Loucy (cell line): Measurements from ENCODE around the gene ERF.

Experiments
- H2AFZ ChIP-seq: fragments of 200-600 bp; sonication (generic); 2 replicates; pipeline ENCODE4 v1.6.0; 2016; ENCODE audit warnings: antibody characterized with exemption, mild to moderate bottlenecking, low read length, moderate library complexity
- H3F3A ChIP-seq: fragments of 200-600 bp; 2 replicates; pipeline ENCODE4 v1.6.0; 2016; ENCODE audit warnings: antibody characterized with exemption, low read depth, mild to moderate bottlenecking
- H3K27me3 ChIP-seq: fragments of 200-600 bp; sonication (generic); 2 replicates; pipeline ENCODE4 v1.6.1; 2014; ENCODE audit warnings: low read length, mild to moderate bottlenecking; ENCODE audit not compliant: insufficient read depth, poor library complexity, severe bottlenecking
- H3K36me3 ChIP-seq: fragments of 200-600 bp; sonication (generic); 2 replicates; pipeline ENCODE4 v1.6.1; 2016; ENCODE audit warnings: low read length; ENCODE audit not compliant: insufficient read depth
- H3K4me1 ChIP-seq: fragments of 200-600 bp; sonication (generic); 2 replicates; pipeline ENCODE4 v1.5.1; 2014; ENCODE audit warnings: low read length, mild to moderate bottlenecking; ENCODE audit not compliant: insufficient read depth, poor library complexity, severe bottlenecking
- H3K4me2 ChIP-seq: fragments of 200-600 bp; sonication (generic); 2 replicates; pipeline ENCODE4 v1.6.0; 2014; ENCODE audit warnings: antibody characterized with exemption, low read length, low read depth, mild to moderate bottlenecking; ENCODE audit not compliant: poor library complexity, severe bottlenecking
- H3K4me3 ChIP-seq: fragments of 200-600 bp; sonication (generic); 2 replicates; pipeline ENCODE4 v1.5.1; 2014; ENCODE audit warnings: low read length, mild to moderate bottlenecking, mixed read lengths; ENCODE audit not compliant: poor library complexity, severe bottlenecking
- H3K79me2 ChIP-seq: fragments of 200-600 bp; sonication (generic); 2 replicates; pipeline ENCODE4 v1.6.1; 2014; ENCODE audit warnings: low read length; ENCODE audit not compliant: insufficient read depth
- H3K9ac ChIP-seq: fragments of 200-600 bp; sonication (generic); 2 replicates; pipeline ENCODE4 v1.6.0; 2014; ENCODE audit warnings: mild to moderate bottlenecking, low read depth, low read length, moderate library complexity; ENCODE audit not compliant: poor library complexity, severe bottlenecking
- H3K9me2 ChIP-seq: fragments of 200-600 bp; sonication (generic); replicated peaks from 2 replicates; pipeline ENCODE4 v1.6.1; 2016; ENCODE audit warnings: low read depth, low read length, mixed read lengths
- H3K9me3 ChIP-seq: fragments of 200-600 bp; sonication (generic); 2 replicates; pipeline ENCODE4 v1.6.1; 2014; ENCODE audit warnings: mild to moderate bottlenecking, antibody characterized with exemption, low read length, low read depth; ENCODE audit not compliant: insufficient read depth
- H4K20me1 ChIP-seq: fragments of 200-600 bp; sonication (generic); 2 replicates; pipeline ENCODE4 v1.6.0; 2014; ENCODE audit warnings: antibody characterized with exemption, low read length, mild to moderate bottlenecking; ENCODE audit not compliant: insufficient read depth, poor library complexity, severe bottlenecking
- EZH2phosphoT487 ChIP-seq: fragments of 200-600 bp; IDR thresholded peaks from 2 replicates; pipeline ENCODE4 v1.6.1; 2018; ENCODE audit warnings: antibody characterized with exemption, mild to moderate bottlenecking, moderate library complexity, borderline replicate concordance
- TF ChIP-seq, protein P1 (sequence below): fragments of 200-600 bp; sonication (generic); conservative IDR thresholded peaks from 2 replicates; pipeline ENCODE4 v1.5.1; 2014; ENCODE audit warnings: mild to moderate bottlenecking, antibody characterized with exemption, low read length

ERF gene

GRCh38 chr19:42255766-42256745 is 1.1 kb upstream of the ERF start:
- no peak for TF ChIP-seq EZH2phosphoT487
- TF ChIP-seq, protein P1, sequence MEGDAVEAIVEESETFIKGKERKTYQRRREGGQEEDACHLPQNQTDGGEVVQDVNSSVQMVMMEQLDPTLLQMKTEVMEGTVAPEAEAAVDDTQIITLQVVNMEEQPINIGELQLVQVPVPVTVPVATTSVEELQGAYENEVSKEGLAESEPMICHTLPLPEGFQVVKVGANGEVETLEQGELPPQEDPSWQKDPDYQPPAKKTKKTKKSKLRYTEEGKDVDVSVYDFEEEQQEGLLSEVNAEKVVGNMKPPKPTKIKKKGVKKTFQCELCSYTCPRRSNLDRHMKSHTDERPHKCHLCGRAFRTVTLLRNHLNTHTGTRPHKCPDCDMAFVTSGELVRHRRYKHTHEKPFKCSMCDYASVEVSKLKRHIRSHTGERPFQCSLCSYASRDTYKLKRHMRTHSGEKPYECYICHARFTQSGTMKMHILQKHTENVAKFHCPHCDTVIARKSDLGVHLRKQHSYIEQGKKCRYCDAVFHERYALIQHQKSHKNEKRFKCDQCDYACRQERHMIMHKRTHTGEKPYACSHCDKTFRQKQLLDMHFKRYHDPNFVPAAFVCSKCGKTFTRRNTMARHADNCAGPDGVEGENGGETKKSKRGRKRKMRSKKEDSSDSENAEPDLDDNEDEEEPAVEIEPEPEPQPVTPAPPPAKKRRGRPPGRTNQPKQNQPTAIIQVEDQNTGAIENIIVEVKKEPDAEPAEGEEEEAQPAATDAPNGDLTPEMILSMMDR, result no peak
- Histone ChIP-seq H4K20me1 (no peaks in the 10 kb centered on the region), H3K79me2 (peaks cover 27% of the 10 kb centered on the region), H3K4me2 (peak overlapping the region; percentile 94), H2AFZ (peak overlapping the region; percentile 96), H3K9me2 (no peaks in the 10 kb centered on the region), H3K9me3 (no peaks in the 10 kb centered on the region), H3K9ac (peak overlapping the region; percentile 72), H3K4me1 (peaks cover 17% of the 10 kb centered on the region), H3K4me3 (peak overlapping the region; percentile 82), H3K27me3 (no peaks in the 10 kb centered on the region), H3K36me3 (no peaks in the 10 kb centered on the region), H3F3A (no peaks in the 10 kb centered on the region)

- peaks cover 38% of the 10 kb centered on the region for H3K79me2 ChIP-seq
- peak overlapping the region; percentile 84 for H3K9ac ChIP-seq
- no peaks in the 10 kb centered on the region for H3K27me3 ChIP-seq
- no peaks in the 10 kb centered on the region for H3K9me2 ChIP-seq
- H3K36me3 ChIP-seq, result no peaks in the 10 kb centered on the region
- H2AFZ ChIP-seq, result peak overlapping the region; percentile 85
- peak overlapping the region; percentile 80 for H3K4me2 ChIP-seq
- H3K9me3 ChIP-seq, result no peaks in the 10 kb centered on the region
- H4K20me1 ChIP-seq, result no peaks in the 10 kb centered on the region
- no peak for TF ChIP-seq EZH2phosphoT487
- TF ChIP-seq, protein P1, result no peak
- no peaks in the 10 kb centered on the region for H3F3A ChIP-seq
- H3K4me3 ChIP-seq, result peak overlapping the region; percentile 82
- H3K4me1 ChIP-seq, result peaks cover 17% of the 10 kb centered on the region
These were observed 659 bp downstream of the ERF start for GRCh38 chr19:42254089-42254849.

- H3K4me1 ChIP-seq, result peaks cover 17% of the 10 kb centered on the region
- H3K79me2 ChIP-seq, result peaks cover 38% of the 10 kb centered on the region
- H3K36me3 ChIP-seq, result no peaks in the 10 kb centered on the region
- H2AFZ ChIP-seq, result peak overlapping the region; percentile 85
- H3K9me3 ChIP-seq, result no peaks in the 10 kb centered on the region
- H3K4me3 ChIP-seq, result peak overlapping the region; percentile 89
- peak overlapping the region; percentile 84 for H3K9ac ChIP-seq
- H3K4me2 ChIP-seq, result peak overlapping the region; percentile 80
- H4K20me1 ChIP-seq, result no peaks in the 10 kb centered on the region
- H3F3A ChIP-seq, result no peaks in the 10 kb centered on the region
- no peaks in the 10 kb centered on the region for H3K27me3 ChIP-seq
- H3K9me2 ChIP-seq, result no peaks in the 10 kb centered on the region
- TF ChIP-seq EZH2phosphoT487, result no peak
- TF ChIP-seq, protein P1, result no peak
These were observed 1.5 kb downstream of the ERF start for GRCh38 chr19:42253245-42254088.
